ENCODE measurements around the gene CAMTA1.

The CAMTA1 gene

DNA sequence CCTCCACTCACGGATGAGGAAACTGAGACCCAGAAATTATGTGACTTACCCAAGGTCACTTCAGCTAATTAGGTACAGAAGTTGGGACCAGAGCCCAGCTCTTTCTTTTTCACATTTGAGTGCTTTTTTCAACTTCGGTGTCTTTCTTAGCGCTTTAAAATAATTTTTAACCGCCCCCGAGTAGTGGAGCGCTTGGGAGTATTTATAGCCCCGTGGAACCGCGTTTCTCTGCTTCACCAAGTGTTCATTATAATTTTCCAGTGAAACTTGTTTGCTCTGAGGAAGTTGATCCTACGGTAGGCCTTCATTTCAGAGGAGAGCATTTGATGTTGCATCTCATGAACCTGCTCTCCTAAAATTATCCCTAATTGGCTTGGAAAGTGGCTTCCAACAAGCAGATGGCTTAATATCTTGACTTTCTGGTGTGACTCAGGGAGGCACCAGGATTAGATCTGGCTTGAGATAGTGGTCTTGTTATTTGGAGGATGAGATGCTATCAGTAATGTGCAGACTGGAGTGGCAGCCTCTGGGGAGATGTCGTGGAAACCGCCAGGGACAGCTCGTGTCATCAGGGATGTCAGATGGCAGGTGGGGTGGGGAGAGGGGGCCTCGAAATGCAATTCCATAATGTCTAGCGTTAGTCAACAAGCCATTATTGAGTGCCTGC, 321.3 kb downstream of the CAMTA1 start:
- Histone ChIP-seq H3K4me3 (ENCODE audit: low read depth in 1 of 2, low read length in 2 of 2) (no peak overlapping the region), H3K4me2 (ENCODE audit: insufficient read depth, low read length) (no peak overlapping the region), H4K20me1 (ENCODE audit: insufficient read depth, low read length) (no peaks in the 10 kb centered on the region; the same call in 1 of the 2 replicates), H3K27ac (ENCODE audit: low read length) (no peak overlapping the region), H3K79me2 (ENCODE audit: insufficient read depth, low read length) (no peaks in the 10 kb centered on the region), H3K9me3 (ENCODE audit: insufficient read depth, low read length, severe bottlenecking) (peaks cover 3% of the 10 kb centered on the region), H3K27me3 (ENCODE audit: insufficient read depth, low read length, poor library complexity) (no peaks in the 10 kb centered on the region), H3K4me1 (ENCODE audit: insufficient read depth, low read length) (no peaks in the 10 kb centered on the region), H3K9ac (ENCODE audit: low read depth, low read length) (no peak overlapping the region), H3K36me3 (ENCODE audit: insufficient read depth, low read length) (no peaks in the 10 kb centered on the region), H2AFZ (ENCODE audit: low read depth, low read length) (no peak overlapping the region)
- DNase-seq (no peak), ATAC-seq (ENCODE audit: insufficient read depth, low read depth) (no peak)
- no peak for TF ChIP-seq EZH2 (IDR thresholded peaks at IDR 0.05; ENCODE audit: borderline replicate concordance, low read depth, low read length, severe bottlenecking)
- TF ChIP-seq, protein P1, sequence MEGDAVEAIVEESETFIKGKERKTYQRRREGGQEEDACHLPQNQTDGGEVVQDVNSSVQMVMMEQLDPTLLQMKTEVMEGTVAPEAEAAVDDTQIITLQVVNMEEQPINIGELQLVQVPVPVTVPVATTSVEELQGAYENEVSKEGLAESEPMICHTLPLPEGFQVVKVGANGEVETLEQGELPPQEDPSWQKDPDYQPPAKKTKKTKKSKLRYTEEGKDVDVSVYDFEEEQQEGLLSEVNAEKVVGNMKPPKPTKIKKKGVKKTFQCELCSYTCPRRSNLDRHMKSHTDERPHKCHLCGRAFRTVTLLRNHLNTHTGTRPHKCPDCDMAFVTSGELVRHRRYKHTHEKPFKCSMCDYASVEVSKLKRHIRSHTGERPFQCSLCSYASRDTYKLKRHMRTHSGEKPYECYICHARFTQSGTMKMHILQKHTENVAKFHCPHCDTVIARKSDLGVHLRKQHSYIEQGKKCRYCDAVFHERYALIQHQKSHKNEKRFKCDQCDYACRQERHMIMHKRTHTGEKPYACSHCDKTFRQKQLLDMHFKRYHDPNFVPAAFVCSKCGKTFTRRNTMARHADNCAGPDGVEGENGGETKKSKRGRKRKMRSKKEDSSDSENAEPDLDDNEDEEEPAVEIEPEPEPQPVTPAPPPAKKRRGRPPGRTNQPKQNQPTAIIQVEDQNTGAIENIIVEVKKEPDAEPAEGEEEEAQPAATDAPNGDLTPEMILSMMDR (IDR thresholded peaks at IDR 0.05; ENCODE audit: borderline replicate concordance, extremely low read depth, low read length, poor library complexity, severe bottlenecking): no peak

DNA sequence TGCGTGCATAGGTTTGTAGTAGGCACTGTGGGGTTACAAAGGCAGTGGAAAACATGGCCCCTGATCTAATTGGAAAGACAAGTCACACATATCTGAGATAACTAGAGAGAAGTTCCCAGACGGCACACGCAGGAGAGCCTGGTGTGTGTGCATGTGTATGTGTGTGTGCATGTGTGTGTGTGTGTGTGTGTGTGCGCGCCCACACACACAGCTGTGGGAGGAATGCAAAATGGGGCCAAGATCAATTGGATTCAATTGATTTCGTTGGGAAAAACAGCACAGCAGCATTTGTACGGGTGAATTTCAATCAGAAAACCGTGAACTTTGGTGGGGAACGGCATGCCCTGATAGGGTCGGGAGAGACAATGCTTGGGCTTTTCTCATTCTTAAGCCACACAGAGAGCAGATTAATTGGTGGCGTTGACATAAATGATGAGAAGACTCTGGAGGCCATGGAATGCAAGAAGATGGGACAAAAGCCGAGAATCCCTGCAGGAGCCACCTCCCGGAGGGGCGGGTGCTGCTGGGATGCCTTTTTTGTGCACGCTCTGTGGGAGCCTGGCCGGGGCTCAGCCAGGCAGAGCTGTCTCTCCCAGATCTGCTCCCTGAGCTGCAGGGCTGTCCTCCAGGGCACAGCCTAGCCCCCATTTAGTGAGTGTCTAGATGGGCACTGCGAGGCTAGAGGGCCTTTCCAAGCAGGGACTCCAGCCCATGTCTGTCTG, 322.0 kb downstream of the CAMTA1 start:
- ATAC-seq (ENCODE audit: insufficient read depth, low read depth): no peak
- Histone ChIP-seq H3K4me1 (ENCODE audit: insufficient read depth, low read length) (no peaks in the 10 kb centered on the region), H3K79me2 (ENCODE audit: insufficient read depth, low read length) (no peaks in the 10 kb centered on the region), H3K27ac (ENCODE audit: low read length) (no peak overlapping the region), H3K4me2 (ENCODE audit: insufficient read depth, low read length) (no peak overlapping the region), H3K4me3 (ENCODE audit: low read depth in 1 of 2, low read length in 2 of 2) (no peak overlapping the region), H2AFZ (ENCODE audit: low read depth, low read length) (no peak overlapping the region), H3K36me3 (ENCODE audit: insufficient read depth, low read length) (no peaks in the 10 kb centered on the region), H3K9ac (ENCODE audit: low read depth, low read length) (no peak overlapping the region), H4K20me1 (ENCODE audit: insufficient read depth, low read length) (no peaks in the 10 kb centered on the region; the same call in 1 of the 2 replicates), H3K27me3 (ENCODE audit: insufficient read depth, low read length, poor library complexity) (no peaks in the 10 kb centered on the region), H3K9me3 (ENCODE audit: insufficient read depth, low read length, severe bottlenecking) (peaks cover 3% of the 10 kb centered on the region)
- TF ChIP-seq, protein P1 (IDR thresholded peaks at IDR 0.05; ENCODE audit: borderline replicate concordance, extremely low read depth, low read length, poor library complexity, severe bottlenecking): no peak
- no peak for DNase-seq

DNA sequence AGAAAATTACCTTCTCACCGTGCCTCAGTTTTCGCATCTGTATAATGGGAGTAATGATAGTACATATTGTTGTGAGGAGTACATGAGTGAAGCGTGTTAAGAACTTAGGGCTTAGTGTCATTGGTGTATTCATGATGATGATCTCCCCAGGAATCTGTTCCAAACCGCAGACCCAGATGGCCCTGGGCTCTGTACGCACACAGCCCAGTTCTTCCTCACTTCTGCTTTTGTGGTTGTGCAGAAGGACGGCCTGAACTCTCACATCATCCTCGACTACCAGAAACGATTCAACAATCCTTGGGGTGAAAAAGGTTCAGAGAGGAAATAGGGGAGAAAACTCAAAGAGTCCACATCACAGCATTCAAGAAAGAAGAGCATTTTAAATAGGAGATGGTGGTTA, 323.0 kb downstream of the CAMTA1 start:
- no peaks in the 10 kb centered on the region for H3K79me2 ChIP-seq (ENCODE audit: insufficient read depth, low read length)
- no peaks in the 10 kb centered on the region; the same call in 1 of the 2 replicates for H4K20me1 ChIP-seq (ENCODE audit: insufficient read depth, low read length)
- peaks cover 3% of the 10 kb centered on the region for H3K9me3 ChIP-seq (ENCODE audit: insufficient read depth, low read length, severe bottlenecking)
- H2AFZ ChIP-seq (ENCODE audit: low read depth, low read length): no peak overlapping the region
- no peak overlapping the region for H3K9ac ChIP-seq (ENCODE audit: low read depth, low read length)
- no peaks in the 10 kb centered on the region for H3K4me1 ChIP-seq (ENCODE audit: insufficient read depth, low read length)
- DNase-seq (no peak), ATAC-seq (ENCODE audit: insufficient read depth, low read depth) (no peak)
- H3K4me2 ChIP-seq (ENCODE audit: insufficient read depth, low read length): no peak overlapping the region
- no peaks in the 10 kb centered on the region for H3K27me3 ChIP-seq (ENCODE audit: insufficient read depth, low read length, poor library complexity)
- no peak for TF ChIP-seq EZH2 (IDR thresholded peaks at IDR 0.05; ENCODE audit: borderline replicate concordance, low read depth, low read length, severe bottlenecking)
- TF ChIP-seq, protein P1 (IDR thresholded peaks at IDR 0.05; ENCODE audit: borderline replicate concordance, extremely low read depth, low read length, poor library complexity, severe bottlenecking): no peak
- no peaks in the 10 kb centered on the region for H3K36me3 ChIP-seq (ENCODE audit: insufficient read depth, low read length)
- no peak overlapping the region for H3K27ac ChIP-seq (ENCODE audit: low read length)
- no peak overlapping the region for H3K4me3 ChIP-seq (ENCODE audit: low read depth in 1 of 2, low read length in 2 of 2)

All from DND-41 (cell line).